Measurements from ENCODE around the gene WWOX. TPM values are rescaled to one million over a fixed set of nuclear protein-coding genes. Genes with fewer than 3 reads are reported as not detected.

WWOX gene
- total and polyA plus RNA-seq, 10 donors, result 5.9 to 90.3 (median 26.4) TPM

DNA sequence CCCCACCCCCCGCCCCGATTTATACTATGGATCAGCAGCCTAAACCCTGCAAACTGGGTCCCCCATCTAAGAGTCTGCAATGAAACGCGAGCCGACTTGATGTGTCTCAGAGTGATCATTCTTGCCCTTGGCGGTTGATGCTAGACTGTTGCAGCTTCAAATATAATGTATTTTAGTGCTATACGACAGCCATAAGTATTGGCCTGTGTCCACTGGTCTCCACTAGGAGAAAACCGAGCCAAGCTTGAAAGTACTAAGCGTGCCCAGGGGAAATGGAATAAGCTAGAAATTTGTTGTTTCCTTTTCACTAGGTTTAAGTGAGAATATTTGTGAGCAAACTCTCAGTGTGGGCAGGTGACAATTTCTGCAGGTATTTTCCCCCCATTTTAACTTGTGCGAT is 789.9 kb downstream of the WWOX start:
- TF ChIP-seq, protein P1, sequence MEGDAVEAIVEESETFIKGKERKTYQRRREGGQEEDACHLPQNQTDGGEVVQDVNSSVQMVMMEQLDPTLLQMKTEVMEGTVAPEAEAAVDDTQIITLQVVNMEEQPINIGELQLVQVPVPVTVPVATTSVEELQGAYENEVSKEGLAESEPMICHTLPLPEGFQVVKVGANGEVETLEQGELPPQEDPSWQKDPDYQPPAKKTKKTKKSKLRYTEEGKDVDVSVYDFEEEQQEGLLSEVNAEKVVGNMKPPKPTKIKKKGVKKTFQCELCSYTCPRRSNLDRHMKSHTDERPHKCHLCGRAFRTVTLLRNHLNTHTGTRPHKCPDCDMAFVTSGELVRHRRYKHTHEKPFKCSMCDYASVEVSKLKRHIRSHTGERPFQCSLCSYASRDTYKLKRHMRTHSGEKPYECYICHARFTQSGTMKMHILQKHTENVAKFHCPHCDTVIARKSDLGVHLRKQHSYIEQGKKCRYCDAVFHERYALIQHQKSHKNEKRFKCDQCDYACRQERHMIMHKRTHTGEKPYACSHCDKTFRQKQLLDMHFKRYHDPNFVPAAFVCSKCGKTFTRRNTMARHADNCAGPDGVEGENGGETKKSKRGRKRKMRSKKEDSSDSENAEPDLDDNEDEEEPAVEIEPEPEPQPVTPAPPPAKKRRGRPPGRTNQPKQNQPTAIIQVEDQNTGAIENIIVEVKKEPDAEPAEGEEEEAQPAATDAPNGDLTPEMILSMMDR (IDR thresholded peaks at IDR 0.05 in 8 of 11, conservative IDR thresholded peaks at IDR 0.05 in 3 of 11), result no peak
- TF ChIP-seq POLR2A (IDR thresholded peaks at IDR 0.05) (no peak), POLR2AphosphoS5 (IDR thresholded peaks at IDR 0.05) (no peak)
- no peak for DNase-seq
- Histone ChIP-seq H3K4me3 (no peak overlapping the region), H3K36me3 (no peaks in the 10 kb centered on the region), H3K27ac (no peak overlapping the region), H3K27me3 (replicated peaks in 1 of 7) (no peaks in the 10 kb centered on the region), H3K9me3 (no peaks in the 10 kb centered on the region), H3K4me1 (peaks cover 0 to 11% (median 0%) of the 10 kb centered on the region in 6 donors)
- intact Hi-C loops (cut with DNase I; ENCODE audit: low total_unique reads), result no loop called here
- 89 to 92% (median 90%) methylated on average over 10 of the region's 10 CpGs for WGBS, 5 donors

GRCh38 chr16:78890373-78890895 is 791.0 kb downstream of the WWOX start:
- WGBS, 5 donors, result 68 to 76% (median 74%) methylated on average over 3 of the region's 3 CpGs
- peaks cover 0 to 11% (median 0%) of the 10 kb centered on the region in 6 donors for H3K4me1 ChIP-seq

GRCh38 chr16:78892951-78893733 is 793.7 kb downstream of the WWOX start:
- Histone ChIP-seq H3K36me3 (no peaks in the 10 kb centered on the region), H3K4me1 (peaks cover 0 to 11% (median 0%) of the 10 kb centered on the region in 6 donors), H3K27ac (peak overlapping the region in 1 of 8 donors; percentile 16), H3K9me3 (no peaks in the 10 kb centered on the region), H3K27me3 (replicated peaks in 1 of 7) (no peaks in the 10 kb centered on the region), H3K4me3 (no peak overlapping the region)
- intact Hi-C loops (cut with DNase I; ENCODE audit: low total_unique reads), result no loop called here
- TF ChIP-seq POLR2A (IDR thresholded peaks at IDR 0.05), result no peak
- TF ChIP-seq, protein P1 (IDR thresholded peaks at IDR 0.05 in 8 of 11, conservative IDR thresholded peaks at IDR 0.05 in 3 of 11), result no peak
- no peak for TF ChIP-seq POLR2AphosphoS5 (IDR thresholded peaks at IDR 0.05)
- no peak for DNase-seq
- WGBS, 5 donors, result 69 to 91% (median 87%) methylated on average over 5 of the region's 5 CpGs

More at GRCh38 chr16:78890373-78890895, 791.0 kb downstream of the WWOX start:
- H3K27ac ChIP-seq, result peak overlapping the region in 1 of 8 donors; percentile 9
- H3K4me3 ChIP-seq, result no peak overlapping the region
- intact Hi-C loops (cut with DNase I; ENCODE audit: low total_unique reads), result no loop called here
- H3K9me3 ChIP-seq, result no peaks in the 10 kb centered on the region
- no peak for DNase-seq
- no peak for TF ChIP-seq POLR2A (IDR thresholded peaks at IDR 0.05)
- TF ChIP-seq, protein P1 (IDR thresholded peaks at IDR 0.05 in 8 of 11, conservative IDR thresholded peaks at IDR 0.05 in 3 of 11), result no peak
- TF ChIP-seq POLR2AphosphoS5 (IDR thresholded peaks at IDR 0.05), result no peak
- no peaks in the 10 kb centered on the region for H3K27me3 ChIP-seq (replicated peaks in 1 of 7)
- H3K36me3 ChIP-seq, result no peaks in the 10 kb centered on the region

DNA sequence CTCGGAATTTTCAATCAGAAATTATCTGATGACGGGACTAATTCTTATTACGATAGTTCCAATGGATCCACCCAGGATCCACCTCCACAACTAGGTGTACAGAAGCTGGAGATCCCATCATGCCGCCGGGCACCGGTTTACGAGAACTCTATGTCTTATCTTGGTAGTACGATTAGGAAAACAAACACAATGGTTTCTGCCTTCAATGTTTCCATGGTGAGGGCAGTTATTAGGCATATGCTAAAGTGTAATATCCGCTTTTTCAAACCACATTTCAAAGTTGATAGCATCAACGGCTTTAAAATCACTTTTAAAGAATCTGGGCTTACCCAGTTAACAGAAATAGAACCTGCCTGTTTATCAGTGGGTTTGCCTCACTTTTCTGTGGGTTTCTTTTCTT is 795.4 kb downstream of the WWOX start:
- intact Hi-C loops (cut with DNase I; ENCODE audit: low total_unique reads), result no loop called here
- H3K27me3 ChIP-seq (replicated peaks in 1 of 7), result no peaks in the 10 kb centered on the region
- H3K4me1 ChIP-seq, result peaks cover 0 to 11% (median 0%) of the 10 kb centered on the region in 6 donors
- no peaks in the 10 kb centered on the region for H3K9me3 ChIP-seq
- DNase-seq, result no peak
- peak overlapping the region in 3 of 8 donors; percentile 29 to 44 (median 32) for H3K27ac ChIP-seq
- no peak for TF ChIP-seq POLR2AphosphoS5 (IDR thresholded peaks at IDR 0.05)
- TF ChIP-seq POLR2A (IDR thresholded peaks at IDR 0.05), result no peak
- TF ChIP-seq, protein P1 (IDR thresholded peaks at IDR 0.05 in 8 of 11, conservative IDR thresholded peaks at IDR 0.05 in 3 of 11), result no peak
- WGBS, 5 donors, result 87 to 94% (median 92%) methylated on average over 10 of the region's 10 CpGs
- H3K36me3 ChIP-seq, result no peaks in the 10 kb centered on the region
- H3K4me3 ChIP-seq, result no peak overlapping the region
